Endometrium (tissue), 2 donors: Measurements from ENCODE around the gene FOXF2.

Source experiments
- FAIRE-seq: peaks from 2 replicates; lab custom pipeline; 2012; peaks lifted over from hg19 to GRCh38; lab: Jason Lieb, UNC
- donor health status: control.
- donor health status: control.

Gene FOXF2

GRCh38 chr6:1379017-1379787, 10.2 kb upstream of the FOXF2 start:
- FAIRE-seq, result no peak

- FAIRE-seq, result no peak
Observed at GRCh38 chr6:1379788-1380147, 9.6 kb upstream of the FOXF2 start.

- FAIRE-seq, result no peak
Observed at GRCh38 chr6:1380625-1381427, 8.6 kb upstream of the FOXF2 start.

- no peak for FAIRE-seq
Observed at GRCh38 chr6:1381481-1382330, 7.7 kb upstream of the FOXF2 start.

- FAIRE-seq, result no peak
Observed at GRCh38 chr6:1382331-1382882, 7.0 kb upstream of the FOXF2 start.

- FAIRE-seq, result no peak
Observed at GRCh38 chr6:1382883-1383728, 6.3 kb upstream of the FOXF2 start.

- FAIRE-seq, result no peak
Observed at GRCh38 chr6:1383729-1384548, 5.4 kb upstream of the FOXF2 start.

GRCh38 chr6:1384549-1385128, 4.7 kb upstream of the FOXF2 start:
- no peak for FAIRE-seq

GRCh38 chr6:1385129-1386037, 4.0 kb upstream of the FOXF2 start:
- FAIRE-seq, result no peak

GRCh38 chr6:1386038-1386709, 3.2 kb upstream of the FOXF2 start:
- no peak for FAIRE-seq

GRCh38 chr6:1387538-1387875, 1.9 kb upstream of the FOXF2 start:
- no peak for FAIRE-seq

GRCh38 chr6:1387876-1388629, 1.3 kb upstream of the FOXF2 start:
- FAIRE-seq, result no peak

- no peak for FAIRE-seq
Observed at GRCh38 chr6:1388630-1389368, 577 bp upstream of the FOXF2 start.

- no peak for FAIRE-seq
Observed at GRCh38 chr6:1390133-1390945, 963 bp downstream of the FOXF2 start.

GRCh38 chr6:1390946-1391799, 1.8 kb downstream of the FOXF2 start:
- no peak for FAIRE-seq
